ENCODE data around the gene TRAPPC2L. TPM values are rescaled to one million over a fixed set of nuclear protein-coding genes. Genes with fewer than 3 reads are reported as not detected.

TRAPPC2L gene
- polyA plus RNA-seq, 2 donors: 42.8 to 44.1 TPM

GRCh38 chr16:88879788-88880055, 22.8 kb downstream of the TRAPPC2L start:
- H3K4me3 ChIP-seq (ENCODE audit: low read depth in 1 of 2, low read length in 2 of 2): no peak overlapping the region
- H3K27ac ChIP-seq (ENCODE audit: low read depth in 2 of 2, low read length in 1 of 2): no peak overlapping the region
- peaks cover 0 to 11% of the 10 kb centered on the region in 2 donors for H3K36me3 ChIP-seq (ENCODE audit: control insufficient read depth in 2 of 2, insufficient read depth in 2 of 2, low read length in 1 of 2)
- H3K4me1 ChIP-seq (ENCODE audit: control insufficient read depth in 2 of 2, insufficient read depth in 2 of 2, low read length in 1 of 2): peaks cover 0 to 32% of the 10 kb centered on the region in 2 donors
- WGBS, 2 donors: 58 to 71% methylated on average over 11 of the region's 11 CpGs
- H3K9me3 ChIP-seq (ENCODE audit: control insufficient read depth in 2 of 2, insufficient read depth in 1 of 2, low read depth in 1 of 2, low read length in 1 of 2): peaks cover 0 to 5% of the 10 kb centered on the region in 2 donors
- no peaks in the 10 kb centered on the region for H3K27me3 ChIP-seq (ENCODE audit: control insufficient read depth in 1 of 2, insufficient read depth in 2 of 2, low read length in 2 of 2)

- Histone ChIP-seq H3K4me3 (ENCODE audit: low read depth in 1 of 2, low read length in 2 of 2) (peak overlapping the region in 1 of 2 donors; percentile 9), H3K9me3 (ENCODE audit: control insufficient read depth in 2 of 2, insufficient read depth in 1 of 2, low read depth in 1 of 2, low read length in 1 of 2) (peaks cover 0 to 5% of the 10 kb centered on the region in 2 donors), H3K4me1 (ENCODE audit: control insufficient read depth in 2 of 2, insufficient read depth in 2 of 2, low read length in 1 of 2) (peaks cover 0 to 32% of the 10 kb centered on the region in 2 donors), H3K36me3 (ENCODE audit: control insufficient read depth in 2 of 2, insufficient read depth in 2 of 2, low read length in 1 of 2) (peaks cover 0 to 11% of the 10 kb centered on the region in 2 donors), H3K27me3 (ENCODE audit: control insufficient read depth in 1 of 2, insufficient read depth in 2 of 2, low read length in 2 of 2) (no peaks in the 10 kb centered on the region), H3K27ac (ENCODE audit: low read depth in 2 of 2, low read length in 1 of 2) (no peak overlapping the region)
- WGBS, 2 donors: 60 to 61% methylated on average over 36 of the region's 36 CpGs
Measured at GRCh38 chr16:88880226-88881006, 23.5 kb downstream of the TRAPPC2L start.

GRCh38 chr16:88881007-88881615, 24.2 kb downstream of the TRAPPC2L start:
- Histone ChIP-seq H3K27me3 (ENCODE audit: control insufficient read depth in 1 of 2, insufficient read depth in 2 of 2, low read length in 2 of 2) (no peaks in the 10 kb centered on the region), H3K4me1 (ENCODE audit: control insufficient read depth in 2 of 2, insufficient read depth in 2 of 2, low read length in 1 of 2) (peaks cover 0 to 32% of the 10 kb centered on the region in 2 donors), H3K27ac (ENCODE audit: low read depth in 2 of 2, low read length in 1 of 2) (no peak overlapping the region), H3K36me3 (ENCODE audit: control insufficient read depth in 2 of 2, insufficient read depth in 2 of 2, low read length in 1 of 2) (peaks cover 0 to 11% of the 10 kb centered on the region in 2 donors), H3K9me3 (ENCODE audit: control insufficient read depth in 2 of 2, insufficient read depth in 1 of 2, low read depth in 1 of 2, low read length in 1 of 2) (peaks cover 0 to 5% of the 10 kb centered on the region in 2 donors), H3K4me3 (ENCODE audit: low read depth in 1 of 2, low read length in 2 of 2) (peak overlapping the region; percentile 9 to 12)
- WGBS, 2 donors: 39 to 45% methylated on average over 44 to 46 of the region's 46 CpGs

- H3K36me3 ChIP-seq (ENCODE audit: control insufficient read depth in 2 of 2, insufficient read depth in 2 of 2, low read length in 1 of 2): peaks cover 0 to 11% of the 10 kb centered on the region in 2 donors
- H3K9me3 ChIP-seq (ENCODE audit: control insufficient read depth in 2 of 2, insufficient read depth in 1 of 2, low read depth in 1 of 2, low read length in 1 of 2): peaks cover 0 to 5% of the 10 kb centered on the region in 2 donors
- peaks cover 0 to 32% of the 10 kb centered on the region in 2 donors for H3K4me1 ChIP-seq (ENCODE audit: control insufficient read depth in 2 of 2, insufficient read depth in 2 of 2, low read length in 1 of 2)
- H3K4me3 ChIP-seq (ENCODE audit: low read depth in 1 of 2, low read length in 2 of 2): peak overlapping the region in 1 of 2 donors; percentile 9
- WGBS, 2 donors: 64 to 81% methylated on average over 27 of the region's 27 CpGs
- no peak overlapping the region for H3K27ac ChIP-seq (ENCODE audit: low read depth in 2 of 2, low read length in 1 of 2)
- H3K27me3 ChIP-seq (ENCODE audit: control insufficient read depth in 1 of 2, insufficient read depth in 2 of 2, low read length in 2 of 2): no peaks in the 10 kb centered on the region
Measured at GRCh38 chr16:88881675-88882357, 24.9 kb downstream of the TRAPPC2L start.

GRCh38 chr16:88882358-88883030, 25.6 kb downstream of the TRAPPC2L start:
- Histone ChIP-seq H3K36me3 (ENCODE audit: control insufficient read depth in 2 of 2, insufficient read depth in 2 of 2, low read length in 1 of 2) (peaks cover 0 to 11% of the 10 kb centered on the region in 2 donors), H3K4me3 (ENCODE audit: low read depth in 1 of 2, low read length in 2 of 2) (no peak overlapping the region), H3K9me3 (ENCODE audit: control insufficient read depth in 2 of 2, insufficient read depth in 1 of 2, low read depth in 1 of 2, low read length in 1 of 2) (peaks cover 0 to 5% of the 10 kb centered on the region in 2 donors), H3K4me1 (ENCODE audit: control insufficient read depth in 2 of 2, insufficient read depth in 2 of 2, low read length in 1 of 2) (peaks cover 0 to 32% of the 10 kb centered on the region in 2 donors), H3K27me3 (ENCODE audit: control insufficient read depth in 1 of 2, insufficient read depth in 2 of 2, low read length in 2 of 2) (no peaks in the 10 kb centered on the region), H3K27ac (ENCODE audit: low read depth in 2 of 2, low read length in 1 of 2) (no peak overlapping the region)
- 78 to 80% methylated on average over 26 of the region's 26 CpGs for WGBS, 2 donors

GRCh38 chr16:88883117-88883895, 26.4 kb downstream of the TRAPPC2L start:
- H3K36me3 ChIP-seq (ENCODE audit: control insufficient read depth in 2 of 2, insufficient read depth in 2 of 2, low read length in 1 of 2): peaks cover 0 to 11% of the 10 kb centered on the region in 2 donors
- no peak overlapping the region for H3K4me3 ChIP-seq (ENCODE audit: low read depth in 1 of 2, low read length in 2 of 2)
- H3K4me1 ChIP-seq (ENCODE audit: control insufficient read depth in 2 of 2, insufficient read depth in 2 of 2, low read length in 1 of 2): peaks cover 0 to 32% of the 10 kb centered on the region in 2 donors
- H3K9me3 ChIP-seq (ENCODE audit: control insufficient read depth in 2 of 2, insufficient read depth in 1 of 2, low read depth in 1 of 2, low read length in 1 of 2): peaks cover 0 to 5% of the 10 kb centered on the region in 2 donors
- 91 to 92% methylated on average over 49 of the region's 49 CpGs for WGBS, 2 donors
- H3K27me3 ChIP-seq (ENCODE audit: control insufficient read depth in 1 of 2, insufficient read depth in 2 of 2, low read length in 2 of 2): no peaks in the 10 kb centered on the region
- no peak overlapping the region for H3K27ac ChIP-seq (ENCODE audit: low read depth in 2 of 2, low read length in 1 of 2)

- H3K27ac ChIP-seq (ENCODE audit: low read depth in 2 of 2, low read length in 1 of 2): no peak overlapping the region
- WGBS, 2 donors: 76 to 81% methylated on average over 11 of the region's 11 CpGs
- peaks cover 0 to 32% of the 10 kb centered on the region in 2 donors for H3K4me1 ChIP-seq (ENCODE audit: control insufficient read depth in 2 of 2, insufficient read depth in 2 of 2, low read length in 1 of 2)
- H3K9me3 ChIP-seq (ENCODE audit: control insufficient read depth in 2 of 2, insufficient read depth in 1 of 2, low read depth in 1 of 2, low read length in 1 of 2): peaks cover 0 to 5% of the 10 kb centered on the region in 2 donors
- no peaks in the 10 kb centered on the region for H3K27me3 ChIP-seq (ENCODE audit: control insufficient read depth in 1 of 2, insufficient read depth in 2 of 2, low read length in 2 of 2)
- H3K36me3 ChIP-seq (ENCODE audit: control insufficient read depth in 2 of 2, insufficient read depth in 2 of 2, low read length in 1 of 2): peaks cover 0 to 9% of the 10 kb centered on the region in 2 donors
- H3K4me3 ChIP-seq (ENCODE audit: low read depth in 1 of 2, low read length in 2 of 2): no peak overlapping the region
Measured at GRCh38 chr16:88883946-88884345, 27.0 kb downstream of the TRAPPC2L start.

- WGBS, 2 donors: 91 to 92% methylated on average over 38 to 39 of the region's 39 CpGs
- H3K9me3 ChIP-seq (ENCODE audit: control insufficient read depth in 2 of 2, insufficient read depth in 1 of 2, low read depth in 1 of 2, low read length in 1 of 2): peaks cover 0 to 5% of the 10 kb centered on the region in 2 donors
- no peaks in the 10 kb centered on the region for H3K27me3 ChIP-seq (ENCODE audit: control insufficient read depth in 1 of 2, insufficient read depth in 2 of 2, low read length in 2 of 2)
- H3K27ac ChIP-seq (ENCODE audit: low read depth in 2 of 2, low read length in 1 of 2): no peak overlapping the region
- no peak overlapping the region for H3K4me3 ChIP-seq (ENCODE audit: low read depth in 1 of 2, low read length in 2 of 2)
- peaks cover 0 to 5% of the 10 kb centered on the region in 2 donors for H3K36me3 ChIP-seq (ENCODE audit: control insufficient read depth in 2 of 2, insufficient read depth in 2 of 2, low read length in 1 of 2)
- peaks cover 0 to 24% of the 10 kb centered on the region in 2 donors for H3K4me1 ChIP-seq (ENCODE audit: control insufficient read depth in 2 of 2, insufficient read depth in 2 of 2, low read length in 1 of 2)
Measured at GRCh38 chr16:88884569-88885271, 27.8 kb downstream of the TRAPPC2L start.

All from esophagus (tissue), 2 donors.